Measurements from ENCODE around the gene PGAM1.

DNA sequence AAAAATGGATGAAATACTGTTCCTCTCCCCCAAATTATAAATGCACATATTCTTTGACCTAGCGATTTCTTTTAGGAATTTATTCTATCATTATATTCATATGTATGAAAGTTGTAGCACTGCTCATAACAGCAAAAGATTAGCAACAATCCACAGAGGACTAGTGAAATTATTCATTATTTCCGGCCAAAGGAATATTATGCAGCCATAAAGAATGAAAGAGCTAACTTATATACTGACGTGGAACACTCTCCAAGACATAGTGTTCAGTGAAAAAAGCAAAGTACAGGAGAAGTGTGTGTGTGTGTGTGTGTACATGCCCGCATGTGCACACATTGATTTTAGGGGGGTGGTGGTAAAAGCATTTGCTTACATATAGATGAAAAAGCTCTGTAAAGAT is 48.9 kb downstream of the PGAM1 start:
- TF ChIP-seq EZH2phosphoT487 (IDR thresholded peaks at IDR 0.05; ENCODE audit: insufficient read depth, low read depth), result no peak
- no peak for TF ChIP-seq EZH2 (IDR thresholded peaks at IDR 0.05; ENCODE audit: insufficient read depth, poor library complexity, severe bottlenecking)

All from GM23248 (cell line).